ENCODE data around the gene LRP1B.

- TF ChIP-seq CTCF (IDR thresholded peaks at IDR 0.05) (no peak), ZFX (IDR thresholded peaks at IDR 0.05; ENCODE audit: borderline replicate concordance) (no peak)
Measured at GRCh38 chr2:140496714-140497113, 1634.1 kb downstream of the LRP1B start.
